ENCODE results near the gene NDFIP1. TPM values are rescaled to one million over a fixed set of nuclear protein-coding genes. Genes with fewer than 3 reads are reported as not detected.

Gene NDFIP1
- total and polyA plus RNA-seq, 2 of the 8 experiments (the other 6 are each of a cell fraction or from before 2014, with no cell fraction given): 8.8 to 27.1 TPM

DNA sequence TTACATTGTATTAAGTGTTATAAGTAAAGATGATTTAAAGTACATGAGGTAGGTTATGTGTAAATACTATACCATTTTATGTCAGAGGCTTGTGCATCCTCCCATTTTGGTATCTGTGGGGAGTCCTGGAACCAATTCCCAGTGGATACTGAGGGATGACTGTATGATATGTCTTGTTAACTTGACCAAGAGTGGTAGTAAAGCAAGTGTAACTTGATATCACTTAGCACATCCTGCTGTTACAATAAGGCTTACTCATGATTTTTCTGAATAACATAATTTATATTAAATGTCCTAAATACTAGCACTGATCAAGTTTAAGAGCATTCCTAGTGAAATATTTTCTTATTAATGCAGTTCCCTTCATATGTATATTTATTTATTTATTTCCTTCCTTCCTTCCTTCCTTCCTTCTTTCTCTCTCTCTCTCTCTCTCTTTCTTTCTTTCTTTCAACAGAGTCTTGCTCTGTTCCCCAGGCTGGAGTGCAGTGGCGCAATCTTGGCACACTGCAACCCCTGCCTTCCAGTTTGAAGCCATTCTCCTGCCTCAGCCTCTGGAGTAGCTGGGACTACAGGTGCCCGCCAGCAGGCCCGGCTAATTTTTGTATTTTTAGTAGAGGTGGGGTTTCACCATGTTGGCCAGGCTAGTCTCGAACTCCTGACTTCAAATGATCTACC, 7.5 kb downstream of the NDFIP1 start (continued):
- TF ChIP-seq KDM4A (IDR thresholded peaks at IDR 0.05; ENCODE audit: low read depth, low read length, severe bottlenecking) (no peak), EP300 (IDR thresholded peaks at IDR 0.05; ENCODE audit: borderline replicate concordance in 1 of 2, low read depth in 2 of 2, low read length in 2 of 2) (no peak), TEAD4 (IDR thresholded peaks at IDR 0.05; ENCODE audit: low read depth, low read length) (no peak), SIRT6 (IDR thresholded peaks at IDR 0.05; ENCODE audit: low read length) (no peak), GABPA (IDR thresholded peaks at IDR 0.05; ENCODE audit: borderline replicate concordance, insufficient read depth, low read length) (no peak), HDAC2 (IDR thresholded peaks at IDR 0.05; ENCODE audit: borderline replicate concordance in 1 of 2, low read depth in 2 of 2, low read length in 2 of 2) (no peak), HDAC6 (IDR thresholded peaks at IDR 0.05; ENCODE audit: low read depth, low read length) (no peak), POLR2A (IDR thresholded peaks at IDR 0.05; ENCODE audit: control extremely low read depth in 1 of 2, low read depth in 2 of 2, low read length in 2 of 2) (no peak)
- TF ChIP-seq, protein P1, sequence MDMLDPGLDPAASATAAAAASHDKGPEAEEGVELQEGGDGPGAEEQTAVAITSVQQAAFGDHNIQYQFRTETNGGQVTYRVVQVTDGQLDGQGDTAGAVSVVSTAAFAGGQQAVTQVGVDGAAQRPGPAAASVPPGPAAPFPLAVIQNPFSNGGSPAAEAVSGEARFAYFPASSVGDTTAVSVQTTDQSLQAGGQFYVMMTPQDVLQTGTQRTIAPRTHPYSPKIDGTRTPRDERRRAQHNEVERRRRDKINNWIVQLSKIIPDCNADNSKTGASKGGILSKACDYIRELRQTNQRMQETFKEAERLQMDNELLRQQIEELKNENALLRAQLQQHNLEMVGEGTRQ (IDR thresholded peaks at IDR 0.05; ENCODE audit: low read length): no peak
- TF ChIP-seq, protein P2, sequence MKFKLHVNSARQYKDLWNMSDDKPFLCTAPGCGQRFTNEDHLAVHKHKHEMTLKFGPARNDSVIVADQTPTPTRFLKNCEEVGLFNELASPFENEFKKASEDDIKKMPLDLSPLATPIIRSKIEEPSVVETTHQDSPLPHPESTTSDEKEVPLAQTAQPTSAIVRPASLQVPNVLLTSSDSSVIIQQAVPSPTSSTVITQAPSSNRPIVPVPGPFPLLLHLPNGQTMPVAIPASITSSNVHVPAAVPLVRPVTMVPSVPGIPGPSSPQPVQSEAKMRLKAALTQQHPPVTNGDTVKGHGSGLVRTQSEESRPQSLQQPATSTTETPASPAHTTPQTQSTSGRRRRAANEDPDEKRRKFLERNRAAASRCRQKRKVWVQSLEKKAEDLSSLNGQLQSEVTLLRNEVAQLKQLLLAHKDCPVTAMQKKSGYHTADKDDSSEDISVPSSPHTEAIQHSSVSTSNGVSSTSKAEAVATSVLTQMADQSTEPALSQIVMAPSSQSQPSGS (IDR thresholded peaks at IDR 0.05; ENCODE audit: low read length): no peak
